ENCODE results near the gene SCLT1.
"Not testable (repeated sequence)": the region's sequence is repeated elsewhere in the genome, so short reads cannot be mapped to it uniquely, and the experiment has no call there.

Gene SCLT1

GRCh38 chr4:129093191-129093920 is at the start of gene SCLT1:
Gene SCLT1 (minus strand): TSS chr4:129093539. CDS start chr4:129093103, 436 bp downstream.
- peak; percentile 93 for DNase-seq

- DNase-seq, result no peak
Observed at GRCh38 chr4:129140521-129140920, 47.2 kb upstream of the SCLT1 start.

DNA sequence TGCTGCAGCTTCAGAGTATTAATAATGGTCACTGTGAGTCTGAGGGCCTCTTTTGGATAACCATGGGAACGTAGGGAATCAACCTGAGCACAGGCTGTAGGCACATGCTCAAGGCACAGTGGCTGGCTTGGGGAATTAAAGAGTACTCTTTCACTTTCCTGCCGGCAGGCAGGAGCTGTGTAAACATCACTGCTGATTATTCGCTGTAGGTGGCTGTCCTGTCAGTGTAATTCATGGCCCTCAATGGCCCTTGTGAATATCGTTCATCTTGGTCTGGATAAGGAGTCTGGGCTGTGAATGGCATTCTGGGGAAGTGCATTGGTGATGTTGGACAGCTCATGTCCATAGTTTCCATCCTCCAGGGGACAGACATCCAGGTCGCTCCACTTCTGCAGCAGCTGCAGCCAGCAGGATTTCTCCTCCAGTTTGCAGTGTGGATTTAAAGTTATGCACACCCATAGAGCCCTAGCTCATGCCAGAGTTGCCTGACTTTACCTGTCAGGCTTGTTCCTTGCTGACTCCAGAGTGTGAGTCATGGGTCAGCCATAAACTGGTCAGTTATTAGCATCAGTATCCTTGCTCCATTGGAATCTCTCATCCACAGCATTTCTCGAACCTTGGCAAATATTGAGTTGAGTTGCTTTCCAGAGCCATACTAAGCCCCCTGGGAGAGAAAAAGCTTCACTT is 45.6 kb upstream of the SCLT1 start:
- peak; percentile 41 for DNase-seq

- no peak for DNase-seq
Observed at GRCh38 chr4:129136433-129136832, 43.1 kb upstream of the SCLT1 start.

GRCh38 chr4:129131343-129131742 is 38.0 kb upstream of the SCLT1 start:
- no peak for DNase-seq

GRCh38 chr4:129129143-129129542 is 35.8 kb upstream of the SCLT1 start:
- DNase-seq, result no peak

- not testable (repeated sequence) for DNase-seq
Observed at GRCh38 chr4:129126614-129127013, 33.3 kb upstream of the SCLT1 start.

- no peak for DNase-seq
Observed at GRCh38 chr4:129117705-129118104, 24.4 kb upstream of the SCLT1 start.

DNA sequence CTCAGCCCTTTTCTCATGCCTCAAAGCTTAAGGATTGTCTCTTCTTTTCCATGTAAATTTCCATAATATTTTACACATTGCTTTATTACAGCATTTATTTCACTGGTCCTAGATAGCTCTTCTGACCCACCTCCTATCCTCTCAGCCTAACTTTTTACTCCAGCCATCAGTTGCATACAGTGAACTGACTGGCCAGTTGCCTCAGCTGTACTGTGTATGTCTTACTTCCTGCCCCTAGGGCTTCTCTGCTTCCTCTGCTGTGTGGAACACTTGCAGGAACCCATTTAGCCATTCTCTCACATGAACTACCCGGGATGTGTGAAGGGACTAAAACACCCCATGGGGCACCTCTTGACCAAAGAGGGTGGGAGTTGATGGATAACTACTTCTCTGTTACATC is 20.6 kb upstream of the SCLT1 start:
- no peak for DNase-seq

GRCh38 chr4:129113434-129113833 is 20.1 kb upstream of the SCLT1 start:
- DNase-seq, result no peak

GRCh38 chr4:129111919-129112318 is 18.6 kb upstream of the SCLT1 start:
- no peak for DNase-seq

DNA sequence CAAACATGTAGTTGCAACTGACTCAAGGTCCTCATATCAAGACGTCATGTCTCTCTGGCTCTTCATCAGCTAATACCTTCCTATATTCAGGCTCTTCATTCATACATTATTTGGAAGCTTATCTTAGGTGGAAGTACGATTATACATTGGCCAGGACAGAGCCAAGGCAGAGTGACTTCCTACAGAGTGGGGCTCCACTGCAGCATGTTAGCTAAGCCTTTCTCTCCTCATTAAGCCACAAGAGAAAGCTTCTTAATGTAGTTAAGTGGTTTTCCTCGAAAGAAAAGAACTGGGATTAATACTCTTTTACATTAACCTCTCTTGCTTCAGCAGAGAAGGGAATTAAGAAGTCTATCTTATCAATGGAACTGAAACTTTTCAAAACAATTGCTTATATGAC is 17.6 kb upstream of the SCLT1 start:
- DNase-seq, result no peak

DNA sequence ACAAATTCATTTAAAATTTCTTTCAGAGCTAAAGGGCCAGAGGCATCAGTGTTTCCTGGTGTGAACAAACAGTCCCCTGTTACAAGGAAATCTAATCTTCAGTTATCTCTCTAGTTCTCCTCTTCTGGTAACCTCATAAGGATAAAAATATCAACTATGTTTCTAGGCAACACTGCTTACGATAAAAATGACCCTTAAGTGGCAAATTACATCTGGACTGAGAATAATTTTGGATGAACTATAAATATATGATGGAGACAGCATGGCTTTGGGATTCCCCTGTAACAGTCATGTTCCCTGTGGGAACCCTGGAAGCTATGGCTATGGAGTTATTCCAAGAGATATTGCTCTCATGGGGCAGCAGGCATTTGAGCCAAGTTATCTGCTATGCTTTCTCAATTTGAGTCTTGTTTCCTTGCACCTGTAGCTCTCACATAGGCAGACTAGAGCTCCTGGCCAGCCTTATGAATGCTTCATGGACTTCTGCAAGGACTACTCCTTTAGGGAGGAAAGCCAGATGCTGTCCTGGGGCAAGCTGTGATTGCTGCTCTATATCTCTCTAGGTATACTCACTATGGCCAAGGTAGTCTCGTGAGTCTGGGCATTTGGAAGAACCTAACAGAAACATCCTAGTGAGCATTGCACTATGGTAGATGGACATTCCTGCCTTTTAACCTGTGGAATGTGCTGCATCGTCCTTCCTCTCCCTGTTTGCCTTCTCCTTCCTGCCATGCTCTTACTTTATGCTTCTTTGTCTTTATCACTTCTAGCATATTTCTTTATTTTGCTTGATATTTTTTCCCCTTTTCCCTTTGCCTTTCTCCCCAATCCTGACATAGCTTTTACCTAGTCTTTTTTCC is 16.9 kb upstream of the SCLT1 start:
- DNase-seq, result no peak

- DNase-seq, result no peak
Observed at GRCh38 chr4:129098531-129099001, 5.2 kb upstream of the SCLT1 start.

DNA sequence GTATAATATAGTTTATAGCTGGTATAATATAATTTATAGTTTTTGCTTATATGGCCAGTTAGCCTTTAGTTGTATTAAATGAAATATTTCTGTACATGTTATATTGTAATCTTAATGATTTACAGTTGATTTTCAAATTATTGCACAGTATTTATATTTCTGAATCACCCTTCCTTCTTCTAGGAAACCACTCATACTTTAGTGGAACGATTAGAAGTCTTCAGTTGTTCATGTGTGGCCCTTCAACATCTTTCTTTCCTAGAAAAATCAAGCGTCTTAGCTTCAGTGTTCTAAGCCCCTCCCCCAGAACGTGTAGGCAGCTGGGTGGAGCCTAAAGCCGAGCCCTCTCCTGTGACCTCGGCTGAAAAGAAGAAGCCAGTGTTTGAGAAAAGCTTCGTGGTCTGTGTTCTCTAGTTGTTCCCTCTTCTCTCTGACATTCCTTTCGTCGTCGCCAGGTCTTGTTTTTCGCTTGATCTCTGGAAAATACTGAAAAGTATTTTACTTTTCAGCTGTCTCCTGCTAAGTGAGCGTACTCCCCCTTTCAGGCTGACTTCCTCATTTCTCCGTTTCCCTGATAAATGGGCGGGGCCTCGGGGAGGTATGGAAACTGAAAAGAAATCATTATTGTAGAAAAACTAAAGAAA is 2.6 kb upstream of the SCLT1 start, which contains the start of gene C4orf33:
C4orf33 (plus strand) TSS at position 342 of the 644 bp plus-strand sequence. CDS start 6,459 bp downstream, outside the sequence.
- peak; percentile 57 for DNase-seq

DNA sequence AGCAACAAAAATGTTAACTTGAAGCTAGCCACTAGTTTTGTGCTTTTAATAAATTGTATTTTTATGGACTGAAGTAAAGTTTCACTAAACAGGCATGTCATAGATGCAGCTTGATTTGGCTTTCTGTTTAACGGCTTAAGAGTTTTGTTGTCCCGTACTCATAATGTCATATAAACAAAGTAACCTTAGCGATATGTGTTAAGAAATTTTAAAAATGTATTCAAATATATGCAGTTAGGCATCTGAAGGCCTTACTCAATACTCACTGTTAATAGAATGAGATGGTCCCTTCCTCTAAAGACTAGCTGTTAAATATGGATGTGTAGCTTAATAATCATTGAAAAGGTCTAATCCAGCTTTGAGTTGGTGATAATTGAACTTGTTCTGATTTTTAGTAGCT is 1.0 kb upstream of the SCLT1 start:
- no peak for DNase-seq

DNA sequence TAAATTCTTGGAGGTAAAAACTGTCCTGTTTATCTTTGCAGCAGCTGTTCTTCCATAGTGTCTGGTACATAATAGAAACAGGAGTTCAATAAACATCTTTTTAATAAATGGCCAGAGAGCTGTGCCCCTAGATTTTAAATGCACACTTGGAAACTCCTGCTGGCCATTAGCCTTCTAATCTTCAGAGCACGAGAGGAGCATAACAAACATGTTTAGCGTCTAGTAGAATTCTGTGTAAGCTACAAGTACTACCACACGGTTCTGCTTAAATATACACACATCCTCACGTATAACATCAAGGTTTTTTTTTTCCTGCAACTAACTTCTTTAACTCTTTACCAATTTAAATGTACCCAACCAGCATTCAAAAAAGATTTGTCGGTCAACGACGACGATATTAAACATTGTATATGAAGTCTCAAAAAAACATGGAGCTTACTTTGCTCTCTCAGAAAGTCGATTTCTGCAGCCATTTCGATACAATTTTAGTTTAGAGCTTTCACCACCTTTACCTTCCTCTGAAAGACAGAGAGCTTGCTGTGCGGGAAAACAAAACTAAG is 628 bp downstream of the SCLT1 start:
- no peak for DNase-seq

GRCh38 chr4:129087516-129087915 is 5.8 kb downstream of the SCLT1 start:
- no peak for DNase-seq

- no peak for DNase-seq
Observed at GRCh38 chr4:129085472-129085871, 7.9 kb downstream of the SCLT1 start.

DNA sequence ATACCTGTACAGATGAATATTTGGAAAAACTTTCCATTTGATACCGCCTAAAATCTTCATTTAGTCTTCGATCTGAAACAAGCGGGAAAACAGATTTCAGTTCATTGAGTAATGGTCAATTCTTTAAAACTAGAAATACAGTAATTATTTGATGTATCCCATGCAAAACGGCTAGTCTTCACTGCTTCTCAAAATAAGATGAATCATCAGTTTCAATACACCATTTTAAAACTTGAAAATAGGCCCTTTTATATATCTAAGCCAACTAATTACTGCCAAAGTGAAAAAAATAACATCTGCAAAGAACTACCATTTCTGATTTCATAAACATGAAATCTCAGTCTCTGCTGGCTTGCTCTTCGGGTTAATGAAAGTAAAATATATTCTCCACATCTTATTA is 11.0 kb downstream of the SCLT1 start:
- no peak for DNase-seq

GRCh38 chr4:129080129-129080528 is 13.2 kb downstream of the SCLT1 start:
- no peak for DNase-seq

DNA sequence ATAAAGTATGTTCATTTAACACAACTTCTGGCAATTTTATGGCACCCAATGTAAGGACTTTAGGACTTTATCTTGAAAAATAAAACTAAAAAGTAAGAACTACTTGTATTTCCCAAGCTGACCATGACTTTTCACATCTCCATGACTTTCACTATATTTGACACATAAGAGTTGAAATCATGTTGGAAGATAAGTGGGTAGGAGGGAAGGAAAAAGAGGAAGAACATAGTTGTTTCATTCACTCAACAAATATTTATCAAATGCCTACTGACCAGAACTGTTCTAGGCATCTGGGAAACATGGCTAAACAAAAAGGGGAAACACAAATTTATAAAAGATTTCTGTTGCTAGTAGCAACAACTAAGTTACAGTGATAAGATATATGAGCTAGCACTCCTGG is 16.0 kb downstream of the SCLT1 start:
- DNase-seq, result no peak

Measured in DMS153 (cell line).